Liver (tissue), 9 donors: ENCODE measurements around the gene CETN1. TPM values are rescaled to one million over a fixed set of nuclear protein-coding genes. Genes with fewer than 3 reads are reported as not detected.
A peak's percentile ranks its signal among the peaks of the same experiment; 100 is the strongest.

Source experiments
- DNase-seq: peaks from one replicate; pipeline ENCODE4 v3.0.0-alpha.2; 2017; ENCODE audit warnings: low spot score
- H3K27ac ChIP-seq, 2 donors: one replicate each; pipeline ENCODE4 v1.7.0; 2013; ENCODE audit warnings: inconsistent platforms in 2 of 2, low read length in 2 of 2, control low read depth in 1 of 2, low read depth in 1 of 2, mild to moderate bottlenecking in 1 of 2
- H3K27me3 ChIP-seq, 4 donors: one replicate each; pipeline versions ENCODE4 v1.6.1 to v1.7.0; 2013; ENCODE audit warnings: low read length in 3 of 4, inconsistent platforms in 1 of 4, mild to moderate bottlenecking in 1 of 4, moderate library complexity in 1 of 4; ENCODE audit not compliant: control insufficient read depth in 4 of 4, insufficient read depth in 4 of 4
- H3K36me3 ChIP-seq, 4 donors: one replicate each; pipeline versions ENCODE4 v1.6.1 to v1.7.0; 2013; ENCODE audit warnings: low read length in 3 of 4, mild to moderate bottlenecking in 3 of 4, low read depth in 1 of 4, moderate library complexity in 1 of 4; ENCODE audit not compliant: control insufficient read depth in 4 of 4, insufficient read depth in 3 of 4
- H3K4me1 ChIP-seq, 4 donors: one replicate each; pipeline versions ENCODE4 v1.6.1 to v1.7.0; 2013; ENCODE audit warnings: low read length in 3 of 4, mild to moderate bottlenecking in 3 of 4, moderate library complexity in 1 of 4; ENCODE audit not compliant: control insufficient read depth in 4 of 4, insufficient read depth in 4 of 4
- H3K4me3 ChIP-seq, 3 donors: one replicate each; pipeline versions ENCODE4 v1.6.1 to v1.7.0; 2013; ENCODE audit warnings: low read length in 3 of 3, control low read depth in 1 of 3, low read depth in 1 of 3, mild to moderate bottlenecking in 1 of 3
- H3K9ac ChIP-seq, 2 donors: one replicate each; pipeline ENCODE4 v1.7.0; 2013; ENCODE audit warnings: low read length in 2 of 2, mild to moderate bottlenecking in 2 of 2, moderate library complexity in 2 of 2, control low read depth in 1 of 2, low read depth in 1 of 2
- H3K9me3 ChIP-seq, 4 donors: one replicate each; pipeline versions ENCODE4 v1.6.1 to v1.7.0; 2013; ENCODE audit warnings: low read length in 3 of 4; ENCODE audit not compliant: control insufficient read depth in 4 of 4
- EGR1 ChIP-seq, 2 donors: IDR thresholded peaks; 2 replicates each; pipeline ENCODE4 v1.6.1; 2016 to 2018; ENCODE audit warnings: antibody characterized with exemption in 2 of 2, low read depth in 2 of 2
- FOXA1 ChIP-seq: IDR thresholded peaks from 2 replicates; pipeline ENCODE4 v1.6.1; 2016; ENCODE audit warnings: antibody characterized with exemption
- FOXA2 ChIP-seq: IDR thresholded peaks from 2 replicates; pipeline ENCODE4 v1.6.1; 2016; ENCODE audit warnings: antibody characterized with exemption
- HNF4A ChIP-seq, 2 donors: conservative IDR thresholded peaks; 2 replicates each; pipeline ENCODE4 v1.6.1; 2016; ENCODE audit warnings: antibody characterized with exemption in 2 of 2, mild to moderate bottlenecking in 2 of 2
- HNF4G ChIP-seq: IDR thresholded peaks from 2 replicates; pipeline ENCODE4 v1.6.1; 2016; ENCODE audit warnings: antibody characterized with exemption
- JUND ChIP-seq, 2 donors: IDR thresholded peaks; 2 replicates each; pipeline ENCODE4 v1.6.1; 2016; ENCODE audit warnings: antibody characterized with exemption in 2 of 2
- NR2F2 ChIP-seq: IDR thresholded peaks from 2 replicates; pipeline ENCODE4 v1.6.1; 2016; ENCODE audit warnings: antibody characterized with exemption
- RAD21 ChIP-seq, 2 donors: IDR thresholded peaks; 2 replicates each; pipeline ENCODE4 v1.6.1; 2016; ENCODE audit warnings: antibody characterized with exemption in 2 of 2, mild to moderate bottlenecking in 2 of 2
- RXRA ChIP-seq, 2 donors: IDR thresholded peaks; 2 replicates each; pipeline ENCODE4 v1.6.1; 2017 to 2018; ENCODE audit warnings: antibody characterized with exemption in 2 of 2, mild to moderate bottlenecking in 1 of 2
- SP1 ChIP-seq: IDR thresholded peaks from 2 replicates; pipeline ENCODE4 v1.6.1; 2018; ENCODE audit warnings: antibody characterized with exemption, mild to moderate bottlenecking
- TAF1 ChIP-seq: conservative IDR thresholded peaks from 2 replicates; pipeline ENCODE4 v1.6.1; 2016; ENCODE audit warnings: antibody characterized with exemption, mild to moderate bottlenecking
- YY1 ChIP-seq: IDR thresholded peaks from 2 replicates; pipeline ENCODE4 v1.6.1; 2016; ENCODE audit warnings: antibody characterized with exemption, mild to moderate bottlenecking
- WGBS: extraction: QIAGEN DNeasy Blood & Tissue Kit; methylation state at CpG from one replicate; pipeline ENCODE4 v1.1.7; 2013; 5-methylcytosine and 5-hydroxymethylcytosine counted together
- polyA plus RNA-seq, 2 donors: library from polyadenylated mRNA; stranded (reverse) in 1 of 2; unstranded in 1 of 2; fragments of 200-250 nt in 1 of 2; fragments of >200 nt in 1 of 2; fragmentation: Nextera tagmentation in 1 of 2; extraction: Ambion mirVana in 1 of 2; gene quantifications; one replicate each; pipeline versions ENCODE4 v1.2.1 to v1.2.3, GENCODE V29; 2013 to 2015
- total RNA-seq, 2 donors: library from RNA; depleted of rRNA; stranded (reverse); fragments of >200 nt; gene quantifications; one replicate each; pipeline ENCODE4 v1.2.3, GENCODE V29; 2014
- TF ChIP-seq, protein P1 (sequence below): IDR thresholded peaks from 2 replicates; pipeline ENCODE4 v1.6.1; 2016; ENCODE audit warnings: antibody characterized with exemption, mild to moderate bottlenecking
- TF ChIP-seq, protein P2 (sequence below): fragments of 150-350 bp; IDR thresholded peaks from 2 replicates; pipeline ENCODE4 v1.5.1; 2017; ENCODE audit warnings: improper control_type of control experiment, low read depth, low read length; ENCODE audit not compliant: missing input control
- donor health status: healthy.
- donor health status: healthy.
- donor health status: healthy.
- donor health status: healthy.
- donor health status: healthy.

CETN1 gene
- total and polyA plus RNA-seq, 4 donors = not detected

DNA sequence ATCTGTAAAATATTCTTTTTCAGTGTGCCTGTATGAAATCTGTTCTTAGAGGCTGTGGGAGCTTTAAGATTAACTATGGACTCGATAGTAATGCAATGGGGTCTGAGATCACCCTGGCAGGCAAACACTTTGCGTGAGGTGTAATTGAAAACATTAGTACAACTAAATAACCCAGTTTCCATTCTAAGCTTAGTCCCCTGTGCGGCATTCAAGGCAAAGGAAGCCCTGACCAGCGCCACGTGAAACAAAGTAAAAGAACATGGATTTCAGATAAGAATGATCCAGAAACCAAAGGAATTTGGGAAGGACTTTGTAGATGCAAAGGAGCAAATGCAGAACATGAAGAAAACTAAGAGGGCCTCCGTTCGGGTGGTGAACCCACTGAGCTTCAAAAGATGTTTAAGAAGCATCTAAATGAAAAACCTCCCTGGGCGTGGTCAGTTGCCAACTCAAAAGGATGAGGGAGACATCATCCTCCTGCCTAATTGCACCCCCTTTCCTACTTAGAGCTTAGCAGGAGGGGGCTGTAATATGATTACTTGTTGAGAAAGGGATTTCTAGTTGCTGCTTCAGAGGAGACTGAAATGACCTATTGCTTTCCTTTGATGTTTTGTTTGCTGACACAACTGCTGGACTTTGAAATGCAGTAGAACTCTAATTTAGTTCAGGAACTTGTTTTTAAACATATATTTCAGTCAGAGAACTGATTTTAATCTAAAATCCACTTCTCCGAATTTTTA is 7.9 kb upstream of the CETN1 start:
- H3K4me1 ChIP-seq = no peaks in the 10 kb centered on the region
- DNase-seq = no peak
- no peak overlapping the region for H3K4me3 ChIP-seq
- 82% methylated on average over 9 of the region's 9 CpGs for WGBS
- no peaks in the 10 kb centered on the region for H3K36me3 ChIP-seq
- H3K9me3 ChIP-seq = no peaks in the 10 kb centered on the region
- H3K9ac ChIP-seq = no peak overlapping the region
- peak in 1 of 2 donors; percentile 24 for TF ChIP-seq RXRA (IDR thresholded peaks at IDR 0.05)
- peak; percentile 20 to 49 for TF ChIP-seq HNF4A (conservative IDR thresholded peaks at IDR 0.05)
- TF ChIP-seq FOXA2 = no peak
- H3K27me3 ChIP-seq = no peaks in the 10 kb centered on the region
- no peak overlapping the region for H3K27ac ChIP-seq

DNA sequence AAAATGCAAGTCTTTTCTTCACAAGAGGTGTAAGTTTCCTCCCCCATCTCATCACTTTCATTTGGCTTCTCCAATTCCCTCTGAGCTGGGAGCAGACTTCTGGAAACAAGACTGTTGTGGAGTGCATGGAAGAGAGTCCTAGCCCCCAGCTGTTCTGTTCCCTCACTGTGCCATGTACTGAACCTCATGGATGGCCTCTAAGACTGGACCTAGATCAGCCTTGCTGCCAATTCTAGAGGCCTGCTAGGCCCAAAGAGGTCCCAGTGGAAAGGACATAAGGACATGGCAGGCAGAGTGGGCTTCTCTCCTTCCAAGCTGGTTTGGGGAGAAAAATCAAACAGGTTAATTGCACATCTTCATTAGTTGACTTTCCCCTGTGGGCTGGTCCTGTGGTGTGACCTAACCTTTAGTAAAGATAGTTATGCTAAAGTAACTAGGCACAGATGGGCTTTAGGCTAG is 7.3 kb upstream of the CETN1 start:
- TF ChIP-seq TAF1 (no peak), RAD21 (IDR thresholded peaks at IDR 0.05) (no peak), JUND (IDR thresholded peaks at IDR 0.05) (no peak), FOXA2 (no peak), YY1 (no peak), FOXA1 (no peak), EGR1 (IDR thresholded peaks at IDR 0.05; ENCODE audit: low read depth in 2 of 2) (no peak), HNF4G (no peak), SP1 (no peak)
- TF ChIP-seq, protein P1, sequence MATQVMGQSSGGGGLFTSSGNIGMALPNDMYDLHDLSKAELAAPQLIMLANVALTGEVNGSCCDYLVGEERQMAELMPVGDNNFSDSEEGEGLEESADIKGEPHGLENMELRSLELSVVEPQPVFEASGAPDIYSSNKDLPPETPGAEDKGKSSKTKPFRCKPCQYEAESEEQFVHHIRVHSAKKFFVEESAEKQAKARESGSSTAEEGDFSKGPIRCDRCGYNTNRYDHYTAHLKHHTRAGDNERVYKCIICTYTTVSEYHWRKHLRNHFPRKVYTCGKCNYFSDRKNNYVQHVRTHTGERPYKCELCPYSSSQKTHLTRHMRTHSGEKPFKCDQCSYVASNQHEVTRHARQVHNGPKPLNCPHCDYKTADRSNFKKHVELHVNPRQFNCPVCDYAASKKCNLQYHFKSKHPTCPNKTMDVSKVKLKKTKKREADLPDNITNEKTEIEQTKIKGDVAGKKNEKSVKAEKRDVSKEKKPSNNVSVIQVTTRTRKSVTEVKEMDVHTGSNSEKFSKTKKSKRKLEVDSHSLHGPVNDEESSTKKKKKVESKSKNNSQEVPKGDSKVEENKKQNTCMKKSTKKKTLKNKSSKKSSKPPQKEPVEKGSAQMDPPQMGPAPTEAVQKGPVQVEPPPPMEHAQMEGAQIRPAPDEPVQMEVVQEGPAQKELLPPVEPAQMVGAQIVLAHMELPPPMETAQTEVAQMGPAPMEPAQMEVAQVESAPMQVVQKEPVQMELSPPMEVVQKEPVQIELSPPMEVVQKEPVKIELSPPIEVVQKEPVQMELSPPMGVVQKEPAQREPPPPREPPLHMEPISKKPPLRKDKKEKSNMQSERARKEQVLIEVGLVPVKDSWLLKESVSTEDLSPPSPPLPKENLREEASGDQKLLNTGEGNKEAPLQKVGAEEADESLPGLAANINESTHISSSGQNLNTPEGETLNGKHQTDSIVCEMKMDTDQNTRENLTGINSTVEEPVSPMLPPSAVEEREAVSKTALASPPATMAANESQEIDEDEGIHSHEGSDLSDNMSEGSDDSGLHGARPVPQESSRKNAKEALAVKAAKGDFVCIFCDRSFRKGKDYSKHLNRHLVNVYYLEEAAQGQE = no peak
- TF ChIP-seq, protein P2, sequence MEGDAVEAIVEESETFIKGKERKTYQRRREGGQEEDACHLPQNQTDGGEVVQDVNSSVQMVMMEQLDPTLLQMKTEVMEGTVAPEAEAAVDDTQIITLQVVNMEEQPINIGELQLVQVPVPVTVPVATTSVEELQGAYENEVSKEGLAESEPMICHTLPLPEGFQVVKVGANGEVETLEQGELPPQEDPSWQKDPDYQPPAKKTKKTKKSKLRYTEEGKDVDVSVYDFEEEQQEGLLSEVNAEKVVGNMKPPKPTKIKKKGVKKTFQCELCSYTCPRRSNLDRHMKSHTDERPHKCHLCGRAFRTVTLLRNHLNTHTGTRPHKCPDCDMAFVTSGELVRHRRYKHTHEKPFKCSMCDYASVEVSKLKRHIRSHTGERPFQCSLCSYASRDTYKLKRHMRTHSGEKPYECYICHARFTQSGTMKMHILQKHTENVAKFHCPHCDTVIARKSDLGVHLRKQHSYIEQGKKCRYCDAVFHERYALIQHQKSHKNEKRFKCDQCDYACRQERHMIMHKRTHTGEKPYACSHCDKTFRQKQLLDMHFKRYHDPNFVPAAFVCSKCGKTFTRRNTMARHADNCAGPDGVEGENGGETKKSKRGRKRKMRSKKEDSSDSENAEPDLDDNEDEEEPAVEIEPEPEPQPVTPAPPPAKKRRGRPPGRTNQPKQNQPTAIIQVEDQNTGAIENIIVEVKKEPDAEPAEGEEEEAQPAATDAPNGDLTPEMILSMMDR = no peak
- Histone ChIP-seq H3K9ac (no peak overlapping the region), H3K27me3 (no peaks in the 10 kb centered on the region), H3K27ac (no peak overlapping the region), H3K4me1 (no peaks in the 10 kb centered on the region), H3K4me3 (no peak overlapping the region), H3K9me3 (no peaks in the 10 kb centered on the region), H3K36me3 (no peaks in the 10 kb centered on the region)
- DNase-seq = no peak

DNA sequence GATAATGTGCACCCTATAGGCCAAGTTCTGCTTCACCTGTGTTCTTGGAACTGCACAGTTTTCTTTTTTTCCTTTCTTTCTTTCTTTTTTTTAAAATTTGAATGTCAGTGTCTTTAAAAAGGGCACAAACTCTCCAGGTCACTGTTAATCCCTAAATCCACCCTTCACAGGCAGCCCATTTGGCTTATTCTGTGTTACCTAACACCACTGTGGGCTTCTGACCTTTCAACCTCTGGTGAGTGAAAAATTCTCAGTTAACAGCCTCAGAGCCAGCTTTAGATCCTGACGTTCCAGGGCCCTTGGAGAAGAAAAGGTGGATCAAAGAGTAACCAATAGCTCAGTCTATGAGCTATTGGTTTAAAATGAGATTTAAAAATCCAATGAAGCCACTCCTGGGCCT is 6.8 kb upstream of the CETN1 start:
- H3K4me1 ChIP-seq = no peaks in the 10 kb centered on the region
- H3K9ac ChIP-seq = no peak overlapping the region
- no peaks in the 10 kb centered on the region for H3K9me3 ChIP-seq
- WGBS = 52% methylated on average over 1 of the region's 1 CpG
- no peak overlapping the region for H3K4me3 ChIP-seq
- DNase-seq = no peak
- TF ChIP-seq NR2F2 = no peak
- TF ChIP-seq TAF1 = no peak
- H3K27me3 ChIP-seq = no peaks in the 10 kb centered on the region
- H3K36me3 ChIP-seq = no peaks in the 10 kb centered on the region
- H3K27ac ChIP-seq = no peak overlapping the region
